ENCODE data around the gene MAPKAP1.

DNA sequence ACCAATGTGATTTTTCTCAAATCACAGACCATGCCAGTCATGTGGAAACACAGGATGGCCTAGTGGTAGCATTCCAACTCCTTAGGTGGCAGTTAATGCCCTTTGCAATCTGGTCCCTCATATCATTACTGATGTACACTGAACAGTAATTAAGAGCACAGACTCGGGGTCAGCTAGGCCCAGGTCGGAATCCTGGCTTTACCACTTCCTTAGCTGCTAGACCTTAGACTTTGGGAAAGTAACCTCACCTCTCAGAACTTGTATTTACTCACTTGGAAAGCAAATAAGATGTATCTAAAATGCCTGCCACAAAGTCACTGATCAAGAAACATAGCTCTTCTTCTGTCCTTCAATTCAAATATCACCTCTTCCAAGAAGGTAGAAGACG lies 112.8 kb downstream of the MAPKAP1 start:
- TF ChIP-seq, protein P1, sequence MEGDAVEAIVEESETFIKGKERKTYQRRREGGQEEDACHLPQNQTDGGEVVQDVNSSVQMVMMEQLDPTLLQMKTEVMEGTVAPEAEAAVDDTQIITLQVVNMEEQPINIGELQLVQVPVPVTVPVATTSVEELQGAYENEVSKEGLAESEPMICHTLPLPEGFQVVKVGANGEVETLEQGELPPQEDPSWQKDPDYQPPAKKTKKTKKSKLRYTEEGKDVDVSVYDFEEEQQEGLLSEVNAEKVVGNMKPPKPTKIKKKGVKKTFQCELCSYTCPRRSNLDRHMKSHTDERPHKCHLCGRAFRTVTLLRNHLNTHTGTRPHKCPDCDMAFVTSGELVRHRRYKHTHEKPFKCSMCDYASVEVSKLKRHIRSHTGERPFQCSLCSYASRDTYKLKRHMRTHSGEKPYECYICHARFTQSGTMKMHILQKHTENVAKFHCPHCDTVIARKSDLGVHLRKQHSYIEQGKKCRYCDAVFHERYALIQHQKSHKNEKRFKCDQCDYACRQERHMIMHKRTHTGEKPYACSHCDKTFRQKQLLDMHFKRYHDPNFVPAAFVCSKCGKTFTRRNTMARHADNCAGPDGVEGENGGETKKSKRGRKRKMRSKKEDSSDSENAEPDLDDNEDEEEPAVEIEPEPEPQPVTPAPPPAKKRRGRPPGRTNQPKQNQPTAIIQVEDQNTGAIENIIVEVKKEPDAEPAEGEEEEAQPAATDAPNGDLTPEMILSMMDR (IDR thresholded peaks at IDR 0.05), result no peak
- no peak for TF ChIP-seq POLR2A (IDR thresholded peaks at IDR 0.05)

Data from vagina (tissue), 2 donors.